PFSK-1 (cell line): ENCODE results near the gene SNX17.

Source experiments
- FOXP2 ChIP-seq: optimal IDR thresholded peaks from 2 replicates; pipeline ENCODE3; 2011; ENCODE audit warnings: borderline replicate concordance, control low read depth, inconsistent platforms; ENCODE audit not compliant: insufficient read depth; ENCODE audit errors: extremely low read length, extremely low read depth
- POLR2AphosphoS5 ChIP-seq: IDR thresholded peaks from 2 replicates; pipeline ENCODE4 v1.6.1; 2012; ENCODE audit warnings: low read depth, mild to moderate bottlenecking, control low read depth, low read length, moderate library complexity
- REST ChIP-seq, 2 experiments: IDR thresholded peaks; 2 replicates each; pipeline versions ENCODE4 v1.6.1 to v1.8.0; 2011 to 2012; ENCODE audit warnings: low read depth in 2 of 2, low read length in 2 of 2, control low read depth in 1 of 2, inconsistent platforms in 1 of 2, mild to moderate bottlenecking in 1 of 2, moderate library complexity in 1 of 2; ENCODE audit not compliant: insufficient read depth in 1 of 2
- SIN3A ChIP-seq: IDR thresholded peaks from 2 replicates; pipeline ENCODE4 v1.6.1; 2012; ENCODE audit warnings: mild to moderate bottlenecking, low read length, moderate library complexity, borderline replicate concordance; ENCODE audit not compliant: insufficient read depth
- TAF1 ChIP-seq: IDR thresholded peaks from 2 replicates; pipeline ENCODE4 v1.6.1; 2012; ENCODE audit warnings: low read length, control low read depth, borderline replicate concordance; ENCODE audit not compliant: insufficient read depth

GRCh38 chr2:27372937-27373336 is 2.5 kb downstream of the SNX17 start:
- TF ChIP-seq SIN3A (no peak), POLR2AphosphoS5 (no peak), REST (IDR thresholded peaks at IDR 0.05; ENCODE audit: insufficient read depth in 1 of 2, low read depth in 2 of 2, low read length in 2 of 2) (no peak), TAF1 (no peak), FOXP2 (no peak)
